Measurements from ENCODE around the gene ITLN1. TPM values are rescaled to one million over a fixed set of nuclear protein-coding genes. Genes with fewer than 3 reads are reported as not detected.

Gene ITLN1
- polyA plus RNA-seq, 1 experiment = not detected

DNA sequence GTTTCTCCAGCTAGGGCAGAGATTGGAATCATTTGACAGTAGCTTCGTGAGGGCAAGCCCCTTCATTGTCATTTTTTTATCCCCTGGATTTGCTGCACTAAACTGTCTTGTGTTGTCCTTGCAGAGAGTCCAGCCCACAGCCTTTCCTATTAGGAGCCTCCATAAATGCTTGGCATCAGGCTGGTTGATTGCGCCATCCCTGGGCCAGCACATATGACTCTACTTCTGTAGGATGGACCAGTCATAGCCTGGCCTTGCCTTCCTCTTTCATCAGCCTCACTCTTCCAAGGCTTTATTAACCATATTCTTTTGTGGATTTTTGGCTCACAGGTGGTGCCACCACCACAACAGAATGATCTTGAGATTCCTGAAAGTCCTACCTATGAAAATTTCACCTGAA is 57.6 kb downstream of the ITLN1 start:
- CTCF ChIA-PET = interaction anchor here (0.9 kb wide), 1 partner anchor 10 kb away, joined by 3 read pairs; no protein-coding TSS in a partner anchor
- Histone ChIP-seq H3K27me3 (ENCODE audit: control insufficient read depth, insufficient read depth, low read length) (no peaks in the 10 kb centered on the region), H3K4me3 (ENCODE audit: low read depth, low read length) (no peak overlapping the region), H3K36me3 (ENCODE audit: control insufficient read depth, insufficient read depth, low read length) (no peaks in the 10 kb centered on the region)
- TF ChIP-seq, protein P1, sequence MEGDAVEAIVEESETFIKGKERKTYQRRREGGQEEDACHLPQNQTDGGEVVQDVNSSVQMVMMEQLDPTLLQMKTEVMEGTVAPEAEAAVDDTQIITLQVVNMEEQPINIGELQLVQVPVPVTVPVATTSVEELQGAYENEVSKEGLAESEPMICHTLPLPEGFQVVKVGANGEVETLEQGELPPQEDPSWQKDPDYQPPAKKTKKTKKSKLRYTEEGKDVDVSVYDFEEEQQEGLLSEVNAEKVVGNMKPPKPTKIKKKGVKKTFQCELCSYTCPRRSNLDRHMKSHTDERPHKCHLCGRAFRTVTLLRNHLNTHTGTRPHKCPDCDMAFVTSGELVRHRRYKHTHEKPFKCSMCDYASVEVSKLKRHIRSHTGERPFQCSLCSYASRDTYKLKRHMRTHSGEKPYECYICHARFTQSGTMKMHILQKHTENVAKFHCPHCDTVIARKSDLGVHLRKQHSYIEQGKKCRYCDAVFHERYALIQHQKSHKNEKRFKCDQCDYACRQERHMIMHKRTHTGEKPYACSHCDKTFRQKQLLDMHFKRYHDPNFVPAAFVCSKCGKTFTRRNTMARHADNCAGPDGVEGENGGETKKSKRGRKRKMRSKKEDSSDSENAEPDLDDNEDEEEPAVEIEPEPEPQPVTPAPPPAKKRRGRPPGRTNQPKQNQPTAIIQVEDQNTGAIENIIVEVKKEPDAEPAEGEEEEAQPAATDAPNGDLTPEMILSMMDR (IDR thresholded peaks at IDR 0.05; ENCODE audit: insufficient read depth, low read depth, low read length) = no peak
- no peak for DNase-seq (ENCODE audit: low read depth)
- POLR2A ChIA-PET = no interaction called here

DNA sequence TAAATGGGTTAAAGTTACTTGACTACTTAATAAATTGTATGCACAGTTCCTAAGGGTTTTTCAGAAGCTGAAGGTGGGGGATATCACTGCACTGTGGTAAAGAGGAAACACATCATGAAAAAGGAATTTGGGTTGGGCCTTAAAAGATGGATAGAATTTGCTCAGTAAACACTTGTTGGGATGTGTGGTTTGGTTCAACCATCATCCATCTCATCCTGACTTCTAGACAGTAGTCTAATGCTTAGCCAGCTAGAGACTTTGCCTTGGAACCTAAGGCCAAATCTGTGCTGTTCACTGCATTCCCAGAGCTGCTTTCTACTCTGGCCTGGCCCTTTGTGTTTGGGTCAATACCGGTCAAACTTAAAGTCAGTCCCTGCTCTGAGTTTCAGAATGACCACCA is 58.4 kb downstream of the ITLN1 start:
- ChIA-PET POLR2A (no interaction called here), CTCF (no interaction called here)
- TF ChIP-seq, protein P1 (IDR thresholded peaks at IDR 0.05; ENCODE audit: insufficient read depth, low read depth, low read length) = no peak
- no peak overlapping the region for H3K4me3 ChIP-seq (ENCODE audit: low read depth, low read length)
- no peaks in the 10 kb centered on the region for H3K36me3 ChIP-seq (ENCODE audit: control insufficient read depth, insufficient read depth, low read length)
- H3K27me3 ChIP-seq (ENCODE audit: control insufficient read depth, insufficient read depth, low read length) = no peaks in the 10 kb centered on the region
- no peak for DNase-seq (ENCODE audit: low read depth)

Other genes starting within 250 kb of the ITLN1 start
- not detected in 2 replicates for gene SLAMF1, start 238.1 kb downstream of the ITLN1 start, polyA plus RNA-seq (2011; rRNA removed)
- not detected in 2 replicates for gene CD48, start 173.4 kb downstream of the ITLN1 start, polyA plus RNA-seq (2011; rRNA removed)
- not detected in 2 replicates for gene SLAMF7, start 145.9 kb downstream of the ITLN1 start, polyA plus RNA-seq (2011; rRNA removed)
- gene LY9, start 89.0 kb downstream of the ITLN1 start, polyA plus RNA-seq (2011; rRNA removed) = not detected in 2 replicates
- gene CD244, start 22.3 kb downstream of the ITLN1 start, polyA plus RNA-seq (2011; rRNA removed) = not detected in 2 replicates
- gene ITLN2, start 69.6 kb upstream of the ITLN1 start, polyA plus RNA-seq (2011; rRNA removed) = not detected in 2 replicates
- 1.3 and 1.8 TPM in 2 replicates for gene F11R, start 136.0 kb upstream of the ITLN1 start, polyA plus RNA-seq (2011; rRNA removed)
- gene TSTD1, start 153.8 kb upstream of the ITLN1 start, polyA plus RNA-seq (2011; rRNA removed) = 0.22 and 0.26 TPM in 2 replicates
- 33.0 and 40.4 TPM in 2 replicates for gene USF1, start 160.8 kb upstream of the ITLN1 start, polyA plus RNA-seq (2011; rRNA removed)
- gene ARHGAP30, start 184.7 kb upstream of the ITLN1 start, polyA plus RNA-seq (2011; rRNA removed) = not detected in 2 replicates
- gene NECTIN4, start 204.4 kb upstream of the ITLN1 start, polyA plus RNA-seq (2011; rRNA removed) = 0.05 TPM in 1 of 2 replicates, not detected in the other
- 3.9 and 5.8 TPM in 2 replicates for gene KLHDC9, start 213.2 kb upstream of the ITLN1 start, polyA plus RNA-seq (2011; rRNA removed)
- gene PFDN2, start 232.9 kb upstream of the ITLN1 start, polyA plus RNA-seq (2011; rRNA removed) = 32.9 and 66.0 TPM in 2 replicates
- 24.2 and 36.7 TPM in 2 replicates for gene NIT1, start 232.9 kb upstream of the ITLN1 start, polyA plus RNA-seq (2011; rRNA removed)
- gene DEDD, start 247.5 kb upstream of the ITLN1 start, polyA plus RNA-seq (2011; rRNA removed) = 46.4 and 74.0 TPM in 2 replicates

Measured in BJ (cell line).